Neuronal stem cell (in vitro differentiated cells): ENCODE results near the gene LGALS13. TPM values are rescaled to one million over a fixed set of nuclear protein-coding genes. Genes with fewer than 3 reads are reported as not detected.

ENCODE experiments used
- DNase-seq: peaks from one replicate; pipeline ENCODE4 v3.0.0-alpha.2; 2013; ENCODE audit warnings: low spot score
- H2AFZ ChIP-seq: one replicate; pipeline ENCODE4 v1.6.1; 2013; ENCODE audit warnings: mild to moderate bottlenecking, low read length, inconsistent platforms
- H2AK5ac ChIP-seq: 2 replicates; pipeline ENCODE4 v1.6.1; 2013; ENCODE audit warnings: low read depth, mild to moderate bottlenecking, inconsistent platforms, low read length, moderate library complexity, mixed read lengths
- H2BK120ac ChIP-seq: 2 replicates; pipeline ENCODE4 v1.6.1; 2013; ENCODE audit warnings: low read depth, mild to moderate bottlenecking, inconsistent platforms, low read length, moderate library complexity, mixed read lengths
- H2BK12ac ChIP-seq: one replicate; pipeline ENCODE4 v1.6.1; 2013; ENCODE audit warnings: low read length, inconsistent platforms
- H2BK15ac ChIP-seq: 2 replicates; pipeline ENCODE4 v1.6.1; 2013; ENCODE audit warnings: mild to moderate bottlenecking, low read length, inconsistent platforms, mixed read lengths
- H2BK5ac ChIP-seq: one replicate; pipeline ENCODE4 v1.6.1; 2013; ENCODE audit warnings: inconsistent platforms, mild to moderate bottlenecking, low read length, moderate library complexity
- H3K14ac ChIP-seq: one replicate; pipeline ENCODE4 v1.6.1; 2013; ENCODE audit warnings: low read length, inconsistent platforms
- H3K18ac ChIP-seq: 2 replicates; pipeline ENCODE4 v1.6.1; 2013; ENCODE audit warnings: low read length, inconsistent platforms
- H3K23ac ChIP-seq: 2 replicates; pipeline ENCODE4 v1.6.1; 2013; ENCODE audit warnings: low read depth, mild to moderate bottlenecking, mixed read lengths, low read length, inconsistent platforms; ENCODE audit not compliant: poor library complexity
- H3K27ac ChIP-seq: replicated peaks from 3 replicates; pipeline ENCODE4 v1.5.1; 2013; ENCODE audit warnings: low read length, inconsistent platforms
- H3K27me3 ChIP-seq, 3 experiments: 2 replicates each; pipeline ENCODE4 v1.6.1; 2013; ENCODE audit warnings: low read length in 3 of 3, mild to moderate bottlenecking in 2 of 3, inconsistent platforms in 1 of 3, low read depth in 1 of 3, mixed read lengths in 1 of 3, moderate library complexity in 1 of 3; ENCODE audit not compliant: control insufficient read depth in 3 of 3, insufficient read depth in 3 of 3
- H3K36me3 ChIP-seq, 2 donors: replicated peaks in 1 of 2; 2 replicates each; pipeline ENCODE4 v1.6.1; 2013; ENCODE audit warnings: low read length in 2 of 2; ENCODE audit not compliant: control insufficient read depth in 2 of 2, insufficient read depth in 2 of 2
- H3K4ac ChIP-seq: 2 replicates; pipeline ENCODE4 v1.6.1; 2013; ENCODE audit warnings: inconsistent platforms, mild to moderate bottlenecking, low read length, moderate library complexity
- H3K4me1 ChIP-seq, 2 donors: 1 replicate in 1 of 2; 2 replicates in 1 of 2; pipeline ENCODE4 v1.6.1; 2013; ENCODE audit warnings: low read length in 2 of 2, low read depth in 1 of 2; ENCODE audit not compliant: control insufficient read depth in 2 of 2, insufficient read depth in 1 of 2
- H3K4me2 ChIP-seq: one replicate; pipeline ENCODE4 v1.6.1; 2013; ENCODE audit warnings: mild to moderate bottlenecking, low read length, inconsistent platforms; ENCODE audit not compliant: insufficient read depth, poor library complexity, severe bottlenecking
- H3K4me3 ChIP-seq, 2 donors: 2 replicates each; pipeline ENCODE4 v1.5.1; 2013; ENCODE audit warnings: low read length in 2 of 2, mild to moderate bottlenecking in 2 of 2, inconsistent platforms in 1 of 2, moderate library complexity in 1 of 2
- H3K79me1 ChIP-seq: one replicate; pipeline ENCODE4 v1.6.1; 2013; ENCODE audit warnings: low read depth, mild to moderate bottlenecking, inconsistent platforms, low read length, moderate library complexity
- H3K9ac ChIP-seq: one replicate; pipeline ENCODE4 v1.6.1; 2013; ENCODE audit warnings: mild to moderate bottlenecking, low read depth, low read length, inconsistent platforms; ENCODE audit not compliant: poor library complexity
- H3K9me3 ChIP-seq, 2 donors: replicated peaks in 1 of 2; 2 replicates each; pipeline versions ENCODE3 to v1.6.1; 2013; ENCODE audit warnings: low read length in 2 of 2, mild to moderate bottlenecking in 2 of 2, inconsistent platforms in 1 of 2, low read depth in 1 of 2, mixed read lengths in 1 of 2, moderate library complexity in 1 of 2; ENCODE audit not compliant: control insufficient read depth in 2 of 2, insufficient read depth in 1 of 2
- H4K8ac ChIP-seq: one replicate; pipeline ENCODE4 v1.6.1; 2013; ENCODE audit warnings: low read depth, mild to moderate bottlenecking, inconsistent platforms, low read length, moderate library complexity
- H4K91ac ChIP-seq: one replicate; pipeline ENCODE4 v1.6.1; 2013; ENCODE audit warnings: low read length, low read depth, mild to moderate bottlenecking, inconsistent platforms; ENCODE audit not compliant: poor library complexity
- WGBS, 2 donors: extraction: QIAGEN DNeasy Blood & Tissue Kit; methylation state at CpG; one replicate each; pipeline ENCODE4 v1.1.7; 2013; ENCODE audit warnings: missing lambda C conversion rate in 2 of 2, mixed read lengths in 1 of 2; ENCODE audit not compliant: insufficient read length in 2 of 2, insufficient replicate concordance in 1 of 2; ENCODE audit errors: extremely low coverage in 2 of 2; 5-methylcytosine and 5-hydroxymethylcytosine counted together
- small RNA-seq: library from polyadenylated mRNA; stranded (forward); fragments of <200 nt; extraction: miRNeasy Mini kit (QIAGEN cat#:217004); gene quantifications from one replicate; pipeline ENCODE3, GENCODE V24; 2013; ENCODE audit not compliant: insufficient read depth

Gene LGALS13

DNA sequence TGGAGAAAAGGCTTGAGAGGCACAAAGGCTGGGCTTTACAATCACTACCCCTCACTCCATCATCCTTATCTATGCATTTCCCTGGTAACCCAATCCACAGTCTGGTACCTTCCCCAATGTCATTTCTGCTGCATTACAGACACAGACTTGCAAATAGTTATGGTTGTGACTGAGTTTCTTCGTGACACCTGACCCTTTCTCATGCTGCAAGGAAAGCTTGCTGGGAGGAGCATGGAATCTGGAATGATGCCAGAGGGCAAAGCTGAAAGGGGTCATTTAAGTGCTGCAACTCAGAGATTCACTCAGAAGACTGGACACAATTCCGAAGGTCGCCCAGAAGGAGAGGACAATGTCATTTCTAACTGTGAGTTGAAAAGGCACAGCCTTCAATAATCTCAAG is 53.3 kb downstream of the LGALS13 start, which contains the start of gene LGALS16:
Gene LGALS16 (plus strand): TSS at position 301 of the 400 bp plus-strand sequence. CDS start 49 bp downstream, at position 350.
- H4K91ac ChIP-seq: no peak within 1 kb of the TSS
- H2BK120ac ChIP-seq: no peak within 1 kb of the TSS
- WGBS, 2 donors: no CpG with 5 or more reads among the region's 3 CpGs
- no peak within 1 kb of the TSS for H2AK5ac ChIP-seq
- no peaks in the 10 kb centered on the region for H3K9me3 ChIP-seq
- no peak within 1 kb of the TSS for H3K14ac ChIP-seq
- H3K18ac ChIP-seq: no peak within 1 kb of the TSS
- peak within 1 kb of the TSS in 1 of 2 donors; percentile 63 for H3K4me3 ChIP-seq
- H3K4me2 ChIP-seq: no peak within 1 kb of the TSS
- no peak for DNase-seq
- H2BK5ac ChIP-seq: no peak within 1 kb of the TSS
- no peaks in the 10 kb centered on the region for H3K36me3 ChIP-seq
- H3K79me1 ChIP-seq: peaks cover 1% of the 10 kb centered on the region
- no peak within 1 kb of the TSS for H2BK15ac ChIP-seq
- no peak within 1 kb of the TSS for H3K27ac ChIP-seq
- no peaks in the 10 kb centered on the region for H3K4me1 ChIP-seq
- peak within 1 kb of the TSS; percentile 18 for H3K9ac ChIP-seq
- H4K8ac ChIP-seq: no peak within 1 kb of the TSS
- no peak within 1 kb of the TSS for H2BK12ac ChIP-seq
- no peak within 1 kb of the TSS for H2AFZ ChIP-seq
- H3K23ac ChIP-seq: no peak within 1 kb of the TSS
- H3K4ac ChIP-seq: no peak within 1 kb of the TSS
- peaks cover 0 to 3% (median 0%) of the 10 kb centered on the region in 3 experiments for H3K27me3 ChIP-seq

Small RNAs within 50 kb of the gene (small RNA-seq; reads per million reads assigned to genes)
- gene AC005176.2 (not detected), gene RPS29P24 (not detected), gene RPS29P25 (not detected), gene RPS29P26 (not detected), gene RPS29P30 (not detected)
